PC-3 (cell line): ENCODE measurements around the gene MPC1. TPM values are rescaled to one million over a fixed set of nuclear protein-coding genes. Genes with fewer than 3 reads are reported as not detected.
A peak's percentile ranks its signal among the peaks of the same experiment; 100 is the strongest.

Experiments used
- ATAC-seq: fragments of 200-7000 bp; cut with Tn5 transposase; 2 replicates; pipeline ENCODE4 v1.9.1; 2020; ENCODE audit warnings: mild to moderate bottlenecking, moderate library complexity
- BruUV-seq: library from RNA; stranded (reverse); fragments of 400-500 nt; replicated peaks from 2 replicates; lab custom pipeline; 2021; lab: Mats Ljungman, UMichigan
- CTCF ChIA-PET: fragments of 300-600 bp; sonication (Branson Sonifier 250); formaldehyde crosslinking; loops from one replicate; lab custom pipeline; 2022; ENCODE audit warnings: antibody characterized with exemption; lab: Charles Lee
- POLR2A ChIA-PET: fragments of 300-600 bp; sonication (Branson Sonifier 250); formaldehyde crosslinking; loops from one replicate; lab custom pipeline; 2022; ENCODE audit warnings: antibody characterized with exemption; ENCODE audit not compliant: unreplicated experiment; lab: Charles Lee
- DNase-seq: peaks from one replicate; pipeline ENCODE4 v3.0.0-alpha.2; 2015
- H2AFZ ChIP-seq: fragments of 300-600 bp; sonication (generic); 2 replicates; pipeline ENCODE4 v1.6.0; 2016; ENCODE audit warnings: antibody characterized with exemption, low read length
- H3F3A ChIP-seq: fragments of 300-600 bp; sonication (generic); one replicate; pipeline ENCODE4 v1.6.0; 2017; ENCODE audit warnings: antibody characterized with exemption, low read length, control low read depth, mild to moderate bottlenecking; ENCODE audit not compliant: unreplicated experiment
- H3K27ac ChIP-seq: fragments of 300-600 bp; sonication (generic); 2 replicates; pipeline ENCODE4 v1.5.1; 2016; ENCODE audit warnings: mild to moderate bottlenecking, low read length
- H3K27me3 ChIP-seq: fragments of 300-600 bp; sonication (generic); 2 replicates; pipeline ENCODE4 v1.6.1; 2016; ENCODE audit warnings: low read length, mixed read lengths
- H3K36me3 ChIP-seq: fragments of 300-600 bp; sonication (generic); 2 replicates; pipeline ENCODE4 v1.6.1; 2016; ENCODE audit warnings: low read depth, mixed run types, low read length, mixed read lengths
- H3K4me1 ChIP-seq: fragments of 300-600 bp; sonication (generic); 2 replicates; pipeline ENCODE4 v1.5.1; 2016; ENCODE audit warnings: low read length; ENCODE audit not compliant: insufficient read depth
- H3K4me2 ChIP-seq: fragments of 300-600 bp; sonication (generic); 2 replicates; pipeline ENCODE4 v1.6.0; 2016; ENCODE audit warnings: low read length
- H3K4me3 ChIP-seq: fragments of 300-600 bp; sonication (generic); 2 replicates; pipeline ENCODE4 v1.5.1; 2016; ENCODE audit warnings: mild to moderate bottlenecking, low read length, mixed read lengths
- H3K79me2 ChIP-seq: fragments of 300-600 bp; sonication (generic); 2 replicates; pipeline ENCODE4 v1.6.1; 2017; ENCODE audit warnings: low read length, mixed read lengths
- H3K9ac ChIP-seq: fragments of 300-600 bp; sonication (generic); 2 replicates; pipeline ENCODE4 v1.6.0; 2016; ENCODE audit warnings: mild to moderate bottlenecking, low read length
- H3K9me2 ChIP-seq: fragments of 300-600 bp; sonication (generic); replicated peaks from 2 replicates; pipeline ENCODE4 v1.6.1; 2016; ENCODE audit warnings: mixed run types, low read length, mixed read lengths
- H3K9me3 ChIP-seq: fragments of 300-600 bp; sonication (generic); 2 replicates; pipeline ENCODE4 v1.6.1; 2016; ENCODE audit warnings: low read length, mixed read lengths
- H4K20me1 ChIP-seq: fragments of 300-600 bp; sonication (generic); 2 replicates; pipeline ENCODE4 v1.6.1; 2016; ENCODE audit warnings: low read length, mixed read lengths
- CTCF ChIP-seq: fragments of 300-600 bp; sonication (generic); conservative IDR thresholded peaks from 2 replicates; pipeline ENCODE4 v1.5.1; 2017; ENCODE audit warnings: antibody characterized with exemption, low read depth, mild to moderate bottlenecking, low read length
- EZH2 ChIP-seq: fragments of 300-600 bp; sonication (generic); IDR thresholded peaks from one replicate; pipeline ENCODE4 v1.6.1; 2017; ENCODE audit warnings: antibody characterized with exemption, mild to moderate bottlenecking, low read length; ENCODE audit not compliant: unreplicated experiment
- EZH2phosphoT487 ChIP-seq: fragments of 300-600 bp; sonication (generic); IDR thresholded peaks from 2 replicates; pipeline ENCODE4 v1.6.1; 2018; ENCODE audit warnings: mild to moderate bottlenecking, antibody characterized with exemption, low read length, borderline replicate concordance
- intact Hi-C: fragments of 100-400 bp; cut with micrococcal nuclease; formaldehyde crosslinking; loops from 2 replicates; pipeline ENCODE4 v1.9.0; 2023
- total RNA-seq: library from RNA; depleted of rRNA; stranded (reverse); fragments of >200 nt; gene quantifications from 2 replicates; pipeline ENCODE4 v1.2.3, GENCODE V29; 2014

The MPC1 gene
- total RNA-seq, 1 experiment from 2014 or later: 26.7 TPM

GRCh38 chr6:166381733-166382499 is 824 bp downstream of the MPC1 start:
- POLR2A ChIA-PET: no interaction called here
- ATAC-seq: peak; percentile 48

GRCh38 chr6:166381381-166381732 is 1.4 kb downstream of the MPC1 start:
- Histone ChIP-seq H3F3A (no peaks in the 10 kb centered on the region), H3K9me3 (no peaks in the 10 kb centered on the region), H3K9ac (peak overlapping the region; percentile 51; the same call in 1 of the 2 replicates), H4K20me1 (no peaks in the 10 kb centered on the region), H3K9me2 (no peaks in the 10 kb centered on the region), H3K4me1 (peaks cover 4% of the 10 kb centered on the region), H3K4me3 (peak overlapping the region; percentile 88), H2AFZ (peak overlapping the region; percentile 95), H3K4me2 (peak overlapping the region; percentile 93), H3K79me2 (no peaks in the 10 kb centered on the region), H3K27ac (no peak overlapping the region), H3K27me3 (no peaks in the 10 kb centered on the region), H3K36me3 (no peaks in the 10 kb centered on the region)
- TF ChIP-seq CTCF (no peak), EZH2phosphoT487 (no peak), EZH2 (no peak)
- ATAC-seq (no peak), DNase-seq (peak; percentile 3)
- TSS peak; percentile 44 for BruUV-seq
- intact Hi-C loops: loop anchor here (5.0 kb wide), 1 partner anchor 104 kb away; no protein-coding TSS in a partner anchor
- CTCF ChIA-PET: interaction anchor here (0.7 to 1.1 kb wide), 3 partner anchors 11 to 105 kb away, joined by 3 to 4 read pairs (median 3); no protein-coding TSS in a partner anchor
- POLR2A ChIA-PET: no interaction called here

More at GRCh38 chr6:166381733-166382499, 824 bp downstream of the MPC1 start:
- Histone ChIP-seq H3K9me3 (no peaks in the 10 kb centered on the region), H3F3A (no peaks in the 10 kb centered on the region), H3K36me3 (no peaks in the 10 kb centered on the region), H2AFZ (peak overlapping the region; percentile 95), H3K9me2 (no peaks in the 10 kb centered on the region), H4K20me1 (no peaks in the 10 kb centered on the region), H3K27me3 (no peaks in the 10 kb centered on the region), H3K9ac (peak overlapping the region; percentile 51; the same call in 1 of the 2 replicates), H3K4me2 (peak overlapping the region; percentile 93), H3K79me2 (no peaks in the 10 kb centered on the region), H3K27ac (no peak overlapping the region), H3K4me1 (peaks cover 4% of the 10 kb centered on the region), H3K4me3 (peak overlapping the region; percentile 88)
- intact Hi-C loops: loop anchor here (2.0 to 5.0 kb wide), 3 partner anchors 39 to 105 kb away; partner anchors contain the start of gene SFT2D1
- DNase-seq: peak; percentile 72
- peak; percentile 72 for TF ChIP-seq CTCF
- no peak for TF ChIP-seq EZH2phosphoT487
- CTCF ChIA-PET: interaction anchor here (0.7 to 1.1 kb wide), 3 partner anchors 11 to 106 kb away, joined by 3 to 4 read pairs (median 3); no protein-coding TSS in a partner anchor
- BruUV-seq: no TSS peak

- no TSS peak for BruUV-seq
Measured at GRCh38 chr6:166379800-166380199, 2.9 kb downstream of the MPC1 start.

More at GRCh38 chr6:166379800-166380199, 2.9 kb downstream of the MPC1 start:
- Histone ChIP-seq H3K4me1 (peaks cover 4% of the 10 kb centered on the region), H2AFZ (no peak overlapping the region), H3K9ac (no peak overlapping the region), H3K27ac (no peak overlapping the region), H3K4me3 (no peak overlapping the region), H3K9me2 (no peaks in the 10 kb centered on the region), H3K4me2 (no peak overlapping the region), H3K9me3 (no peaks in the 10 kb centered on the region), H3K79me2 (no peaks in the 10 kb centered on the region), H3K27me3 (no peaks in the 10 kb centered on the region), H3F3A (no peaks in the 10 kb centered on the region), H3K36me3 (no peaks in the 10 kb centered on the region), H4K20me1 (no peaks in the 10 kb centered on the region)
- CTCF ChIA-PET: no interaction called here
- no peak for DNase-seq
- intact Hi-C loops: loop anchor here (5.0 kb wide), 1 partner anchor 102 kb away; no protein-coding TSS in a partner anchor
- POLR2A ChIA-PET: no interaction called here
- ATAC-seq: no peak
- TF ChIP-seq EZH2phosphoT487 (no peak), EZH2 (no peak), CTCF (no peak)
